Kidney tubule cell (primary cell): Measurements from ENCODE around the gene DLG2.

Experiments
- DNase-seq: peaks from one replicate; pipeline ENCODE4 v3.0.0-alpha.2; 2018; ENCODE audit warnings: low spot score

DLG2 gene

DNA sequence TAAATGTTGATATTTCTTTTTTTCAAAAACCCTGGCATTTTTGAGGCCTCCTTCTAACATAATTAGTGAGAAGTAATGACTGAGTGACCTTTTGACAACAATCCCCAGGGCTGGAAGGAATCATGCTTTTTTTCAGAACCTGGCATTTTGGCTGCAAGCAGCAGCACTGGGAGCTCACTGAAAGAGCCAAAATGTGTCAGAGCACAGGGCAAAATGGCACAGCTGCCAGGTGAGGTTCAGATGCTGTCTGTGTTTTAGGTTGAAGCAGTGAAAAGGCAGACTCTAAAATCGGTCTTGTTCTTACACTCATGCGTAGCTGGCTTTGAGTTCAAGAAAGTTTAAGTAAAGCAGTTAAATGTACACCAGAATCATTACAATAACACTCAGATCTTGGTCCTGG, 1063.8 kb downstream of the DLG2 start:
- DNase-seq, result no peak

DNA sequence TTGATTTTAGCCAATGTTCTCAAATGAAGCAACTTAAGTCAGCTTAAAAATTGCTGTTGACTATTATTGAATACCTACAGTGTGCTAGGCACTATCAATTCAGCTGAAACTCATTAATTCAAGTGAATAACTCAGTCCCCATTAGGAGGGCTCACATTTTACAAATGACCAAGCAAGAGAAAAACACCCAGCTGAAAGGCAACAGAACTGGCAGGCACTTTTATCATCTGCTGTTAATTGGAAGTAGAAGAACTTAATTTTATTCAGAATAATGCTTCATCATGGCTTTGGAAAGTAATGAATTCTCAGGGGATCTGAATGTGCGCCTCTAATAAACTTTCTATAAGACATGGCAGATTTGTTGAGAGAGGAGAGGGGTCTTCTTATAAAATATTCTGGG, 1066.9 kb downstream of the DLG2 start:
- DNase-seq, result no peak

DNA sequence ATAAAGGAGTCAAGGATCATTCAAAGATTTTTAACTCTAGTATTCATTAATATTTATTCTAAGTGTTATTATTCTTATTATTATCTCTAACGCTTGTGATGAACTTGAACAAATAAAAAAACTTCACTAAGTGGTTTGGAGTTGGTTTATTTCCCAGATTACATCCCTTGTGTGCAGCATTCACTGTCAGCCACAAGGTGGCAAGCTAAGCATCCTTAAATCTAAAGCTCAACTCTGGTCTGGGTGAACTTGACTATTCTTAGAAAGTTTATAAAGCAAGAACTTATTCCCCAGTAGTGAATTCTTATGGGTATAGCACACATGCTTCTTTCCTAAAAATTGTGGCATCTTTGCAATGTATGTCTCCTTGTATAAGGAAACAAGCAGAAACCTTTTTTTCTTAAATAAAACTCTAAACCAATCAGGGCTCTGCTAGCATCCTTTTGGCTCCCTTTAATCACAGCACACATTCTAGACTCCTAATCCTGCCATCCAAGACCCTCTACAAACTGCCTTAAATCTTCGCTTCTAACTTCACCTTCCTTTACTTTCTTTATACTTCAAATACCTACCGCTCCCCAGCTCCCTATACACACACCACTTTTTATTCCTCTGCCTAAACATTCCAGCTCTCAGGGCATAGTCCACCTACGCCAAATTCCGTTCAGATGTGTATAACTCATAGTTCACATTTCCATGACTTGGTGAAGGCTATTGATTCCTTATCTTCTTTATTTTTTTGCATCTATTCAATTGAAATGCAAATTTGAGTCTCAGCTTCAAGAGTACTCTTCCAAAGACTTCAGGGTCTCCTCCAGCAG, 1068.8 kb downstream of the DLG2 start:
- peak; percentile 63 for DNase-seq

DNA sequence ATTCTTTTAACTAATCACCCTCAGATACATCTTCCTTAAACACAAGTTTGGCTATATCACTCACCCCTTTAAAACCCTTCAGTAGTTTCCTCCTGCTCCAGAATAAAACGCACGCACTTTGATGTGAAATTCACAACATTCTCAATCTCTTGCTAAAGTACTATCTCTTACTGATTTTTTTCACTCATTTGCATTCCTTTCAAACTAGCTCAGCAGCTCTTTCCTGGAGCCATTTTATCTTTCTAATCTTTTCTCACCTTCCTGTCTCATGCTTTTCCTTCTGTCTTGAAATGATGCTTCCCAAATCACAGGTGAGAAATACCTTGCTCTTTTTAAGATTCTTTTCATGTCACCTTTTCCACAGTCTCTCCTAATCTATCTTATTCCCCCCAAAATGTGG, 1074.4 kb downstream of the DLG2 start:
- peak; percentile 22 for DNase-seq

DNA sequence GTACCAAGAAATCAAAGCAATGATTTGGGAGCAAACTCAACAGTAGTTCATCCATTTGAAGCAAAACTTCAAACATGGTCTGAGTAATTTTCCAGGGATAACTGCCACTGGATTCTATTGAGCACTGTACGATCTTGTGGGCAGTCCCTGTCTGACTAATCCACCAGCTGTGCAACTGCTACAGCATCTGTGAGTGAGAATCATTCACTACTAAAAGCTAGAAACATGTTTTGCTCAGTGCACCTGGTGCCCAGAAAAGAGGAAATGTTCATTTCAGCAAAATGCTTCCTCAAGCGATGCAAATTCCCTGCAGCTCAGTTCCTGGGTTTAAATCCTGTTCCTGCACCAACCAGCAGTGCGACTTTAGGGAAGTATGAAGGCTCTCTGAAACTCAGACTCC, 1077.9 kb downstream of the DLG2 start:
- no peak for DNase-seq

DNA sequence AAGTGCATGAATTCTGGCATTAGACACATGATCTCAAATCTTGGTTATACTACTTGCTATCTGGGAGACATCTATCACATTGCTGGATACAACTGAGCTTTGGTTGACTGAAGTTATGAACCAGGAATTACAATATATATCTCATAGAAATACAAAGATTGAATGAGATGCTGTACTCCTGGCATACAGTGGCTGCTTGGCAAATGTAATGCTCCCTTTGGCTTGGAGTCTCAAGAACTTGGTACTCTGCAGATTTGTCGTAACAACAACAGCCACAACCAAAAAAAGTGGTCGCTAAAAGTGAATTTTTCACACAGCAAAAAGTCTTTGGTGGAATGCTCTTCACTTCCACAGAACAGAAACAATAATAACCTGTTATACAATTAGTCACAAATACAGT, 1082.6 kb downstream of the DLG2 start:
- no peak for DNase-seq

DNA sequence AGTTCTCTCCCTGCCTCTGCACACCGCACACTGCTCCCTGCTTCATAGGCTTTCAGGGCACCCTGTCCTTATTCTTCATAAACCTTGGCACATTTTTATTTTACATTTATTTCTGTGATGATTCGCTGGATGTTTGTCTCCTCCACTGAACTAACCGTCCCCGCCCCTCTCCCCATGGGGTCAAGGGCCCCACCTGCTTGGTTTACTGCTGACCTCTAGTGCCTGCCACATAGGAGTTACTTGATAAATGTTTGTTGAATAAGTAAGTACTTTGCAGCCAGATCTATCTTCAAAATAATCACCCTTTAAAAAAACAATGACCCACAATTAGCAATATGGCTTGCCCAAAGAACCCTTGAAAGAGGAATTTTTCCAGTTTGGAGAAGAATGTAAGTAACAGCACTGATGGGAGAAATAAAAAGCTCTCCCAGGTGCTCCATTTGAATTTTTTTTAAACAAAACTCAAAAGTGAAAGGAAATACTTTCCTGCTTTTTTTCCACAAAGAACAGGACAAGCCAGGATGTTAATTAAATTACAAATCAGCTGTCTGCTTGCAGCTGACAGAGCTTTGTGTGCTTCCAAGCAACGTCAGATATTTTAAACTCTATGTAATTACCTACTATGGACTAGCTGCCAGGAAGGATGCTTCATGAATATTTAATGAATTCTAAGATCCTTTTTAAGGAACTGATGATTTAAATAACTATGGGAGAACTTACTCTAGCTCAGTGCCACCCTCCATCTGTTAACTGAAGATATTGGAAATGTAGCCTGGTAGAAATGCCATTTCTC, 1083.6 kb downstream of the DLG2 start:
- DNase-seq, result no peak

DNA sequence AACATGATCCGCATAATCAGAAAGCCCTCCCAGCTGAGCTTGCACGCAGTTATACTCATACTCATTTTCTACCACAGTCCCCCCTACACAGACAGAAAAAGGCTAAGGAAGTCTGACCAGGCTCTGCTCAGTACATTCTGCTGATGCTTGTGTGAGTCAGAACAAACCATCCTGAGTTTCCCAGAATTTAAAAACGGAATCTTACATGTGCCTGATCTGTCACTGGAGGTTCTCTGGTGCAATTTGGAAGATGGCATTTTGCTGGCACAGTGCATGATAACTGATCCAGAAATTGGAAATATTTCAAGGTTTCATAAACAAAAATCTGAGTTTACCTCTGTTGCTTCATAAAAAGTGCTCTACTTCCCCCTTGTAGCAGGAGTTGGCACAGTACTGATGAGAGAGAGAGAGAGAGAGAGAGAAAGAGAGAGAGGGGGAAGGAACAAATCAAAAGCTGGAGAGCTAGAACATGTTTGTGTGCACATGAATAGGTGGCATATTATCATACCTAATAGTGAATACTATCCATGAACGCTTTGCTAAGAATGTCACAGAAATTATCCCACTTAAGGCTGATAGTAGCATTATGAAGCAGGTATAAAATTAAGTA, 1085.3 kb downstream of the DLG2 start:
- no peak for DNase-seq

DNA sequence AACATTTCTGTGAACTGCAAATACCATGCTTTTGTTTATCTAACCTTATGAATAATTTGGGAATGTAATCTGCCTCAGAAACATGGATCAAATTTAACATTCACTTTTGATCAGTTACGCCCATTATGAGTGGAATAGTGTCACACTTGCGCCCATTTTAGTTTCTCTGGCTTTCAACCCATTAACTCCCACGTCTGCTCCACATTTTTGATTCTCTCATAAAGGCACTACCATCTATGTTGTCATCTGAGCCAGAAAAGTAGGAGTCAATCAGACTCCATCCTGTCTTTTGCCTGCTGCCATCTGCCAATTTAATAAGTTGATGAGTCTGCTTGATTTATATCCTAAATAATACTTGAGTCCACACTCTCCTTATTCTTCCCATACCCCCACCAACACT, 1090.7 kb downstream of the DLG2 start:
- no peak for DNase-seq

DNA sequence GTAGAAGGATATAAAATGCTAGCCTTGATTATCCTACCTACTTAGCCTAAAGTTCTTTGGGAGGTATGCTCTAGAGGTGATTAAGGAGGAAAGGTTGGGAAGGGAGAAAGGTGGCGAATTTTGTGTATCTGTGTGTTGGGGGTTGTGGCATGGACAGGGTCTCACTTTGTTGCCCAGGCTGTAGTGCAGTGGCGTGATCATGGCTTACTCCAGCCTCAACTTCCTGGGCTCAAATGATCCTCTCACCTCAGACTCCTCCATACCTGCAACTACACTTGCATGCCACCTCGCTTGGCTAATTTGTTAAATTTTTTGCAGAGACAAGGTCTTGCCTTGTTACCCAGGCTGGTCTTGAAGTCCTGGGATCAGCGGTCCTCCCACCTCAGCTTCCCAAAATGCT, 1094.8 kb downstream of the DLG2 start:
- DNase-seq, result no peak

DNA sequence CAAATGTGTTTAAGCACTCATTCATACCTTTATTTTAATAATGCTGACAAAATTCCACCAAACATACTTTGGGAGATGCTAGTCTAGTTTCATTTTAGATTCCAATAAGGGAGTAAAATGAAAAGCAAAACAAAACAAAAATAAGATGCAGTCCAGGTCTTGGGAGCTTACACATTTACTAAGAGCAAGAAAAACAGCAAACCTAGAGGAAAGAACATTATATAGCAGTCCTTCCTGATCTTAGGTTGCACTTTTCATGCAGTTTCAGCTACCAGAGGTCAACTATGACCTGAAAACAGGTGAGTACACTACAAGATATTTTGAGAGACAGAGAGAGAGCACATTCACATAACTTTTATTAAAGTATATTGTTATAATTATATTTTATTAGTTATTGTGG, 1100.9 kb downstream of the DLG2 start:
- DNase-seq, result no peak

DNA sequence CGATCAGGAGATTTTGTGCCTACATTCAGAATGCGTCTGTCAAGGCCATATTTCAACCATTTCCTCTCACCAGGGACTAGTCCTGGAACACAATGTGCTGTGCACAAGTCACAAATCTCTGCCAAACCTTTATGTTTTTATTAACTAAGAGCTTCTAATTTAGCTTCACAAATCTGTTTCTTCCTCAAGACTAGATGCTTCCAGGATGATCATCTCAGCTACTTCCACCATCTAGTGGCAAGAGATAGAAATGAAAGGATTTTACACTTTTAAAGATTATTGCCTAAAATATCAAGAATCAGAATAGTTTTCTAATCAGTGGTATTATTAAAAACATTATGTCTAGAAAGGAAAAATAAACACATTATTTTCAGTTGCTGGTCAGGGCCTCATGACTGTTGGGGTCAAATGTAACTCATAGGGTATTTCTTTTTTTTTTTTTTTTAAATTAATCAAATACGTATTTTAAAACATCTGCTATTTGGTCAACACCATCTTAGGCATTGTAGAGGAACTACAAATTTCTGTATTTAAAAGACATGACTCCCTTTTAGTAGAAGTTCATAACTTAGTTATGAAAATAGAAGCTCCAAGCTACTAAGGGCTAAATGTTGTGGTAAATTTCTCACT, 1102.6 kb downstream of the DLG2 start:
- peak; percentile 38 for DNase-seq

DNA sequence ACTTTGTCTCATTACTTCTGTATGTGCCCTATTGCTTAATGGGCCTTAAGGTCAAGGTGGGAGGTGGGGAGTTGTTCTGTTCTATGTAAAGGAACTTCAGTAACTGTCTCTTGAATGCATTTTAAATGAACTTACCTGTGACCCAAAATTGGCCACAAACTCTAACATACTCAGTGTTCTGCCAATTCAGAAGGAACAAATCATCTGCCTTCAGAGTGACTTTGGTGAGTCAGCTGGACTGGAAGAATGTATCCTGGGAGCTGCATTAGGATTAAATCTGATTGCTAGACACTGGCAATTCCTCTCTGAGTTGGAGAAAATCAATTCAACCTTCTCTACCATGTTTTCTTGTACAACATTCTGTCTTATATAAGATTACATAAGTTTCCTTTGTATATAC, 1104.8 kb downstream of the DLG2 start:
- DNase-seq, result peak; percentile 19

DNA sequence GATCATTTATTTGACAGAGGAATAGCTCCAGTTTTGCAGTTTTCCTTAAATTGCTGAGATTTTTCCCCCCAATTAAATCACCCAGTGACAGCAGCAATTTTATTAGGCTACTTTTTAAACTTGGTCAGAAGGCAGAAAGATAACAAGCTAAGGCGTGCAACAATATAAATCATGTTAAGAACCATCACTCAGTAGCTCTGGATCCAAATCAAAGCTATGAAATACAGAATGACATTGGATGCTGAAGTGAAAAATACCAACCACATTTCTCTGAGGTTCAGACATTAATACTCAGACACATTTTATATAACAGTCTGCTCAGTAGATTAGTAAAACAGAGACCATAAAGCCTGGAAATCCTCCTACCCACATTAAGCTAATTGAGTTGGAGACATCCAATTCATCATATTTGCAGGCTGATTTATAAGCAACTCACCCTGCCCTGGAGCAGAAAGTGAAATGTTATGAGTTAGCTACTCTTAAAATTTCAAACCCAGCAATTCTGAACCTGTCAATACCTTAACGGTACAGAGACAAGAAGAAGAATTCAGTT, 1108.4 kb downstream of the DLG2 start:
- DNase-seq, result no peak

DNA sequence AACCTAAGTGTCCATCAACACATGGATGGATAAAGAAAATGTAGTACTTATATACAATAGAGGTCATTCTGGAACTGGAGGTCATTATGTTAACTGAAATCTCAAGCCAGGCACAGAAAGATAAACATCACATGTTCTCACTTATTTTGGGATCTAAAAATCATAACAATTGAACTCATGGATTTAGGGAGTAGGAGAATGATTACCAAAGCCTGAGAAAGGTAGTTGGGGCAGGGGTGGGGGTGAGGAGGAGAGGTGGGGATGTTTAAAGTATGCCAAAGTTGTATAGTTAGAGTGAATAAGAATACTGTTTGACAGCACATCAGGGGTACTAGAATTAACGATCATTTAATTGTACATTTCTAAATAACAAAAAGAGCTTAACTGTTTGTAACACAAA, 1112.7 kb downstream of the DLG2 start:
- DNase-seq, result no peak

DNA sequence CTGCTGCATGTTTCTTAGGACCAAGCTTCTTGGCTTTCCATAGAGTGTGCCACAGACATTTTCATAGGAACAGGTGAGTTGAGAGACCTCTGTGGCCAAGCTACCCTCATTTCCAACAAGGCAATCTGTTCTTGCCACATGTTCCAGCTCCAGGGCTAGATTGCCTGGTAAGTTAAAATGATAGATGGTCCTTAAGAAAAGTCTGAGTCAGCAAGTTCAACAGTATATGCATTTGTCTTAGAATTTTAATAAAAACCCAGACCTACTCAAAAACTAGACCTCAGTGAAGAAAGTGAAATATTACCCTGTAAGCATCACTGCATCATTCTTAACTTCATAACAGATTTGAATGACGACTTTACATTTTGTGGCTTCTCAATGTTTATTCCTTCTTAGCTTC, 1123.6 kb downstream of the DLG2 start:
- no peak for DNase-seq

DNA sequence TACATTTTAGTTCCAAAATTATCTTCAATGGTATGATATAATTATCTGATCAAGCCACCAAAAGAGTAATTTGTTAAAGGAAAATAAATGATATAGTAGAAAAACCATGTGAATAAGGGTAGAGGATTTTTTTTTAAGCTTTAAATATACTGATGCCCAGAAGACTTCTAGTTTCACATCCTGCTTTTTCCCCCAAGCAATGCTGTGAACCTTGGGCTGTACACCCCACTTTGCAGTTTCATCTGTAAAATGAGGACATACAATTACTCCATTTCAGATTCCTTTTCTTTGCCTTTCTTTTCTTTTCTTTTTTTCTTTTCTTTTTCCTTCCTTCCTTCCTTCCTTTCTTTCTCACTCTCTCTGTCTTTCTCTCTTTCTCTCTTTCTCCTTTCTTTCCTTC, 1125.4 kb downstream of the DLG2 start:
- no peak for DNase-seq

DNA sequence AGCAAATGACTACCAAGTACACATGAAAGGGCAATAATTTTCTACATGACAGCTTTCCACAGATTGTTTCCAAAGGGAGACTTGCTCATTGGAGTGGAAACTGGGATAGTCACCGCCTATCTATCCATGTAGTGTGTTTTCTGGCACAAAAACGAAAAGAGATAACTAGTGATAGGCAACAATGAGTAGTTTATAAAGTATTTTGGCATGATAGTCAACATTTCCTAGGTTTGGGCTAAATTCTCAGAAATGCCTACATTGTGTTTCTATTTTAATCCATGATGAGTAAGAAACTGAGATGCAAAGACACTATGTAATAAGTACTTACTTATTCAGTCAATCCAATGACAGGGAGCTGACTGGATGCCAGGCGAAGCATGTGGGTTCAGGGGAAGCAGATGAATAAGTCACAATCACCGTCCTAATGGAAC, 1129.1 kb downstream of the DLG2 start:
- DNase-seq, result peak; percentile 61

DNA sequence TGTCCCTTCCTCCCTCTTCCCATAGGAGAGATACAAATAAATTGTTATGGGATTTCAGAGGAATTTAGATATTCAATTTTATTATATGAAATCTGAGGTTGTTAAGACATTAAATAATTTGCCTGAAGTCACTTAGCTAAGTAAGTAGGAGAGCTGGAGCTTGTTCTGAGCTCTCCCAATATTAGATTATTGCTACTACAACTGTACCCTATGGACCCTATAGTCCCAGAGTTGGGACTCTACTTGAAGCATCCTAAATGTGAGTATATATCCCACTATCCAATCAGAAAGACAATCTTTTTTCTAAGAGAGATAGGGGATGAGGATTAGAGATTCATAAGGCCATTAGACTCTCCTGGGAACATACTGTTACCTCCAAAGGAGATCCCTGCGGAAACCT, 1130.0 kb downstream of the DLG2 start:
- no peak for DNase-seq

DNA sequence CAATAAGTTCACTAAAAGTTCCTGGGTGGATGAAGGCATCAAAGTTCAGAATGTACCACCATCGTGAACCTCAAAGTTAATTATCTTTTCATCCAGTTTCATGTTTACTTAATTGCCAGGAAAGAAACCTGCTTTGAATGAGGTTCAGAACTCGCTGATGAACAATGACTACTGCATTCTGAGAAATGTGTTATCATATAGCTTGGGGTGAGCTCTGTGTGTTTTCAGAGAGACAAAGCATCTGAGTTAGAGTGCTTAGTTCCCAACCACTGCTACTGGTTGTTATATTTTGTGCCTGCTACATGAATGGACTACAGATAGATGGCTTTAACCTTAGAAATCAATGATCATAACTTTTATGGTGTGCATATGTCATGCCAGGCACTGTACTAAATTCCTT, 1131.0 kb downstream of the DLG2 start:
- DNase-seq, result no peak

DNA sequence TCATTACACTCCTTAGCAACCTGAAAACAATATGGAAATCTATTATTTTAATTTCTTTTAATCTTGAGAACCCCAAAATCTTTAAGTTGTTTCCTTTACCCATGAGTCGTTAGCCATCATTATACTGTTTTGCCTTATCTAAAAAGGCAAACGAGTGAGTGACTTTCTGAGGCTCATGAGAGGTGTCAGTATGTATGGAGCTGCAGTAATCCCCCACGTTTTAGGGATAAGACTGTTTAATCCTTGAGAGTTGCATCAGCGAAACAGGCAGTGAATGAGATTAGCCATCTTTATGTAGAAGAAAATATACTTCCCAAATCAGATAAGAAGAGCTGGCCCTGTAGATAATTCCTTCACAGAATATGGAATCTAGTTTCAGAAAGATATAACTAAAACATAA, 1147.0 kb downstream of the DLG2 start:
- DNase-seq, result no peak

DNA sequence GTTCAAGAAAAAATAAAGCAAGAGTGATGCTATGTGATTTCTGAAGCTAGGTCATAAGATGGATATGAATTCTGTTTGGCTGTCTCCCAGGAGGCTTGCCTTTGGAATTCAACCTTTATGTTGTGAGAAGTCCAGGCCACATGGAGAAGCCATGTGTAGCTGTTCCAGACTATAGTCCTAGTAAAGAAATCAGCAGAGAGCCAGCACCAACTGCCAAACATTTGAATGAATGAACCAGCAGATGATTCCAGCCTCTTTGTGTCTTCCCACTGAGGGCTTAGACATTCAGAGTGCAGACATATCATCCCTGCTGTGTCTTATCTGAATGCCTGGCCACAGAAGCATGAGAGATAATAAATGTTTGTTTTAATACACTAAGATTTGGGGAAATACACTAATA, 1150.6 kb downstream of the DLG2 start:
- no peak for DNase-seq
